HEK293T (cell line): ENCODE data around the gene MGST3.
"Not testable (repeated sequence)": the region's sequence is repeated elsewhere in the genome, so short reads cannot be mapped to it uniquely, and the experiment has no call there.

ENCODE experiments used
- CTCF ChIA-PET: fragments of 350-600 bp; formaldehyde crosslinking; extraction: SDS; loops from one replicate; lab custom pipeline; 2021; ENCODE audit warnings: antibody characterized with exemption, inconsistent platforms; lab: Yijun Ruan, JAX
- POLR2A ChIA-PET: fragments of 350-600 bp; formaldehyde crosslinking; extraction: SDS; loops from one replicate; lab custom pipeline; 2020; ENCODE audit warnings: antibody characterized with exemption, inconsistent platforms; lab: Yijun Ruan, JAX
- DNase-seq: peaks from one replicate; pipeline ENCODE4 v3.0.0; 2012; ENCODE audit warnings: mixed read lengths; ENCODE audit errors: extremely low spot score
- ARNT ChIP-seq: fragments of 450-650 bp; IDR thresholded peaks from 2 replicates; pipeline ENCODE4 v1.6.1; 2017; ENCODE audit warnings: mild to moderate bottlenecking
- BHLHE40 ChIP-seq: fragments of 450-650 bp; IDR thresholded peaks from 2 replicates; pipeline ENCODE4 v1.6.1; 2016; ENCODE audit warnings: mild to moderate bottlenecking, moderate library complexity, borderline replicate concordance
- CTBP1 ChIP-seq: fragments of 450-650 bp; IDR thresholded peaks from 2 replicates; pipeline ENCODE4 v1.6.1; 2016; ENCODE audit warnings: borderline replicate concordance
- ELF4 ChIP-seq: fragments of 450-650 bp; IDR thresholded peaks from 2 replicates; pipeline ENCODE4 v1.6.1; 2017; ENCODE audit warnings: antibody characterized with exemption
- FOXA1 ChIP-seq: fragments of 450-650 bp; IDR thresholded peaks from 2 replicates; pipeline ENCODE4 v1.6.1; 2016; ENCODE audit warnings: mild to moderate bottlenecking
- FOXK2 ChIP-seq: fragments of 450-650 bp; IDR thresholded peaks from 2 replicates; pipeline ENCODE4 v1.6.1; 2016; ENCODE audit warnings: mild to moderate bottlenecking
- FOXM1 ChIP-seq: fragments of 450-650 bp; IDR thresholded peaks from 2 replicates; pipeline ENCODE4 v1.6.1; 2017; ENCODE audit warnings: mild to moderate bottlenecking, borderline replicate concordance
- HDGF ChIP-seq: fragments of 450-650 bp; IDR thresholded peaks from 2 replicates; pipeline ENCODE4 v1.6.1; 2017; ENCODE audit warnings: antibody characterized with exemption, borderline replicate concordance
- L3MBTL2 ChIP-seq: fragments of 450-650 bp; conservative IDR thresholded peaks from 2 replicates; pipeline ENCODE4 v1.6.1; 2016; ENCODE audit warnings: mild to moderate bottlenecking
- LEF1 ChIP-seq: fragments of 450-650 bp; IDR thresholded peaks from 2 replicates; pipeline ENCODE4 v1.6.1; 2017; ENCODE audit warnings: mild to moderate bottlenecking, borderline replicate concordance
- NFRKB ChIP-seq: fragments of 450-650 bp; IDR thresholded peaks from 2 replicates; pipeline ENCODE4 v1.6.1; 2016; ENCODE audit warnings: mild to moderate bottlenecking, moderate library complexity
- PKNOX1 ChIP-seq: fragments of 450-650 bp; IDR thresholded peaks from 2 replicates; pipeline ENCODE4 v1.6.1; 2016
- SP1 ChIP-seq: fragments of 450-650 bp; IDR thresholded peaks from 2 replicates; pipeline ENCODE4 v1.6.1; 2017
- SUZ12 ChIP-seq: fragments of 450-650 bp; IDR thresholded peaks from 2 replicates; pipeline ENCODE4 v1.6.1; 2016; ENCODE audit warnings: mild to moderate bottlenecking
- TARDBP ChIP-seq: fragments of 450-650 bp; IDR thresholded peaks from 2 replicates; pipeline ENCODE4 v1.6.1; 2016
- ZNF384 ChIP-seq: fragments of 450-650 bp; IDR thresholded peaks from 2 replicates; pipeline ENCODE4 v1.6.1; 2016

The MGST3 gene

GRCh38 chr1:165598676-165599059 is 32.4 kb upstream of the MGST3 start:
- TF ChIP-seq HDGF: no peak
- TF ChIP-seq LEF1: no peak
- TF ChIP-seq NFRKB: no peak
- no peak for TF ChIP-seq ARNT
- POLR2A ChIA-PET: interaction anchor here (0.8 to 1.9 kb wide), 4 partner anchors 24 to 189 kb away, joined by 3 to 6 read pairs (median 4); partner anchors contain the start of genes MGST3 and TMCO1
- CTCF ChIA-PET: interaction anchor here (1.1 to 4.0 kb wide), 2 partner anchors 205 to 316 kb away, joined by 3 to 15 read pairs; no protein-coding TSS in a partner anchor
- no peak for DNase-seq

DNA sequence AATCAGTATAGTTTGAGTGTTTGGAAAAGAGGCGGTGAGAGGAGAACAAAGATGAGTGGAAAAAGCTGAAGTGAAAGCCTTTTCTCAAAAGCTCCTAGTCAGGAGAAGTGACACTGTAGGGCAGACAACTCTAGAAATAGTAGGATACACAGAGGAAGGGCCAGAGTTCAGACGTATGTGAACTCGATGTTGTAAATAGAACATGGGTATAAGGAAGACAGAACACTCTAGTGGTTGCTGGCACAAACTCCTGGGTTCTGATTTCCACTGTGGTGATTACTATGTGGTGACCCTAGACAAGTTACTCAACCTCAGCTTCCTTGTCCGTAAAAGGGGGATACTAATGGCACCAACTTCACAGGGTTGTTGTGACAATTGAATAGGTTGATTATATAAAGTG is 30.2 kb upstream of the MGST3 start:
- ChIA-PET CTCF (interaction anchor here (0.6 to 1.9 kb wide), 2 partner anchors 10 to 122 kb away, joined by 3 to 6 read pairs; no protein-coding TSS in a partner anchor), POLR2A (interaction anchor here (1.1 to 1.2 kb wide), 2 partner anchors 97 to 168 kb away, joined by 4 read pairs; no protein-coding TSS in a partner anchor)
- DNase-seq: no peak
- no peak for TF ChIP-seq ZNF384
- TF ChIP-seq SP1: no peak
- no peak for TF ChIP-seq SUZ12
- no peak for TF ChIP-seq BHLHE40
- no peak for TF ChIP-seq FOXA1
- TF ChIP-seq TARDBP: no peak
- TF ChIP-seq PKNOX1: no peak
- no peak for TF ChIP-seq L3MBTL2
- no peak for TF ChIP-seq CTBP1
- no peak for TF ChIP-seq HDGF
- no peak for TF ChIP-seq FOXM1
- TF ChIP-seq FOXK2: no peak
- TF ChIP-seq NFRKB: no peak
- TF ChIP-seq ARNT: no peak
- no peak for TF ChIP-seq LEF1

DNA sequence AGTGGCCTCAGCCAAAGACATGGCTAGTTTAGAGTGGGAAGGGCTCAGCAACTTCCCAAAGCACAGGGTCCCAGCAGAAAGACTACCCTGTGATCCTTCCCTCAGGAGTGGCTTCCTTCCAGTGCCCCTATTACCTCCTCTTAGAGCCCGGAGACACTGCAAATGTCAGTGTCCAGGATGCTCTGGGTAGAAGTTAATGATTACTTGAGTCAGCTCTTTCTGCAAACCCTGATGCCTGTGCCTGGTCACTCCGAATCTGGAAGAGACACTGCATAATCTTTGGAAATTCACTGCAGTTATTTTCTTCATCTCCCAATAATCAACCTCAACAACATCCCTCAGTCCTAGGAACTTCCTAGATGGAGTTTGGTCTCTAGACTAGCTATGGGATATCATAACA is 27.2 kb upstream of the MGST3 start:
- no peak for TF ChIP-seq LEF1
- no peak for TF ChIP-seq CTBP1
- no peak for TF ChIP-seq ELF4
- no peak for TF ChIP-seq ARNT
- no peak for TF ChIP-seq SUZ12
- TF ChIP-seq FOXK2: no peak
- TF ChIP-seq TARDBP: no peak
- no peak for TF ChIP-seq BHLHE40
- TF ChIP-seq SP1: no peak
- TF ChIP-seq ZNF384: no peak
- no peak for TF ChIP-seq L3MBTL2
- TF ChIP-seq NFRKB: no peak
- no peak for TF ChIP-seq HDGF
- no peak for TF ChIP-seq PKNOX1
- no peak for TF ChIP-seq FOXM1
- no peak for TF ChIP-seq FOXA1
- no peak for DNase-seq
- POLR2A ChIA-PET: no interaction called here
- CTCF ChIA-PET: interaction anchor here (0.6 to 0.8 kb wide), 2 partner anchors 310 to 312 kb away, joined by 3 read pairs; no protein-coding TSS in a partner anchor

- no peak for TF ChIP-seq ZNF384
- no peak for TF ChIP-seq FOXM1
- no peak for TF ChIP-seq PKNOX1
- no peak for TF ChIP-seq FOXA1
- no peak for DNase-seq
- ChIA-PET CTCF (no interaction called here), POLR2A (no interaction called here)
Observed at GRCh38 chr1:165605246-165605645, 25.8 kb upstream of the MGST3 start.

GRCh38 chr1:165606676-165607075 is 24.4 kb upstream of the MGST3 start:
- POLR2A ChIA-PET, DNase-seq, CTCF ChIA-PET: not testable (repeated sequence)

DNA sequence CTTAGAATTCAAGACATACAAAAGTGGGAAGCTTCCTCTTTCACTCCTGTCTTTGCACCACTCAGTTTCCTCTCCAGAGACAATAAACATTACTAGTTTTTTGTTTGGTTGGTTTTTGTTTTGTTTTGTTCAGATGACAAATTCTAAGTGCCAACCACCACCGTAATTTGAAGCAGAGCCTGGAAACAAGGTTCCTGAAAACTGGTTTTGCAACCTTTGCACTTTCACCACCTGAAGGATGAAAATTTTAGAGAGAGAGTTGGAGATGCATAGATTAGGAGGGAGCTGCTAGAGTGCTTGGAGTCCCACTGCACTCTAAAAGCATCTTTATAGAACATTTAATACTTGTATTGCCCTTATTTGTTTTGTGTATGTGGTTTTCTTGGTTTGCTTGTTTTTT is 20.2 kb upstream of the MGST3 start:
- ChIA-PET CTCF (interaction anchor here (1.4 kb wide), 1 partner anchor 9 kb away, joined by 6 read pairs; no protein-coding TSS in a partner anchor), POLR2A (interaction anchor here (0.8 kb wide), 1 partner anchor 20 kb away, joined by 3 read pairs; no protein-coding TSS in a partner anchor)
- TF ChIP-seq ELF4 (no peak), FOXM1 (no peak), CTBP1 (no peak), TARDBP (no peak), SP1 (no peak), LEF1 (no peak), ARNT (no peak), FOXK2 (no peak), BHLHE40 (no peak), FOXA1 (no peak), PKNOX1 (no peak), L3MBTL2 (no peak), HDGF (no peak), NFRKB (no peak)
- DNase-seq: no peak
